Kidney epithelial cell (primary cell): Measurements from ENCODE around the gene TOP3A. TPM values are rescaled to one million over a fixed set of nuclear protein-coding genes. Genes with fewer than 3 reads are reported as not detected.

Experiments used
- DNase-seq: peaks from one replicate; pipeline ENCODE4 v3.0.0-alpha.2; 2010; ENCODE audit warnings: low read depth
- H3K27me3 ChIP-seq: 2 replicates; pipeline ENCODE4 v1.6.0; 2011; ENCODE audit warnings: low read length; ENCODE audit not compliant: control insufficient read depth, insufficient read depth
- H3K36me3 ChIP-seq: 2 replicates; pipeline ENCODE4 v1.5.1; 2011; ENCODE audit warnings: low read length; ENCODE audit not compliant: control insufficient read depth, insufficient read depth
- H3K4me3 ChIP-seq: 2 replicates; pipeline ENCODE4 v1.5.1; 2011; ENCODE audit warnings: low read depth, mild to moderate bottlenecking, control low read depth, low read length
- total RNA-seq: library from RNA; depleted of rRNA; stranded (reverse); fragments of >200 nt; gene quantifications from 2 replicates; pipeline ENCODE4 v1.2.3, GENCODE V29; 2015
- TF ChIP-seq, protein P1 (sequence below): IDR thresholded peaks from 2 replicates; pipeline ENCODE4 v1.5.1; 2011; ENCODE audit warnings: mild to moderate bottlenecking, moderate library complexity, low read length, control low read depth, inconsistent platforms; ENCODE audit not compliant: insufficient read depth, poor library complexity, severe bottlenecking

TOP3A gene
- total RNA-seq, 1 donor from 2014 or later: 35.6 TPM

DNA sequence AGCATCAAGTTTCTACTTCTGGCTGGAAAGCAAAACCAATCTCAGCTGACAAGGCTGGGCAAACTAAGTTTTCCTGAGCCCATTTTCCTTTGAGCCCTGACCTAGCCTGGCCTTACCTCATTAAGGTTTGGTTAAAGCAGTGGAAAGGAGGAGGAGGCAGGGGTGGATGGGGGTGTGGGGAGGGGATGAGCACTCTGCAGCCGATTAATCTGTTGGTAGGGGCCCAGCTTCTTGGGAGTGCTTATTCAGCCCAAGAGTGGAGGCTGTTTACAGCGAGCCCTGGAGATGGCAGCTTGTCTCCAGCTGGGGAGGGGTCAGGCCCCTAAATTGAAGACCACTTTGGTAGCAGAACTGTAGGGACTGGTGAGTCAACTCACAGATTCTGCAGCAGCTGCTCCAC lies 12.3 kb upstream of the TOP3A start:
- TF ChIP-seq, protein P1, sequence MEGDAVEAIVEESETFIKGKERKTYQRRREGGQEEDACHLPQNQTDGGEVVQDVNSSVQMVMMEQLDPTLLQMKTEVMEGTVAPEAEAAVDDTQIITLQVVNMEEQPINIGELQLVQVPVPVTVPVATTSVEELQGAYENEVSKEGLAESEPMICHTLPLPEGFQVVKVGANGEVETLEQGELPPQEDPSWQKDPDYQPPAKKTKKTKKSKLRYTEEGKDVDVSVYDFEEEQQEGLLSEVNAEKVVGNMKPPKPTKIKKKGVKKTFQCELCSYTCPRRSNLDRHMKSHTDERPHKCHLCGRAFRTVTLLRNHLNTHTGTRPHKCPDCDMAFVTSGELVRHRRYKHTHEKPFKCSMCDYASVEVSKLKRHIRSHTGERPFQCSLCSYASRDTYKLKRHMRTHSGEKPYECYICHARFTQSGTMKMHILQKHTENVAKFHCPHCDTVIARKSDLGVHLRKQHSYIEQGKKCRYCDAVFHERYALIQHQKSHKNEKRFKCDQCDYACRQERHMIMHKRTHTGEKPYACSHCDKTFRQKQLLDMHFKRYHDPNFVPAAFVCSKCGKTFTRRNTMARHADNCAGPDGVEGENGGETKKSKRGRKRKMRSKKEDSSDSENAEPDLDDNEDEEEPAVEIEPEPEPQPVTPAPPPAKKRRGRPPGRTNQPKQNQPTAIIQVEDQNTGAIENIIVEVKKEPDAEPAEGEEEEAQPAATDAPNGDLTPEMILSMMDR: no peak
- Histone ChIP-seq H3K4me3 (no peak overlapping the region), H3K36me3 (no peaks in the 10 kb centered on the region), H3K27me3 (no peaks in the 10 kb centered on the region)
- no peak for DNase-seq

DNA sequence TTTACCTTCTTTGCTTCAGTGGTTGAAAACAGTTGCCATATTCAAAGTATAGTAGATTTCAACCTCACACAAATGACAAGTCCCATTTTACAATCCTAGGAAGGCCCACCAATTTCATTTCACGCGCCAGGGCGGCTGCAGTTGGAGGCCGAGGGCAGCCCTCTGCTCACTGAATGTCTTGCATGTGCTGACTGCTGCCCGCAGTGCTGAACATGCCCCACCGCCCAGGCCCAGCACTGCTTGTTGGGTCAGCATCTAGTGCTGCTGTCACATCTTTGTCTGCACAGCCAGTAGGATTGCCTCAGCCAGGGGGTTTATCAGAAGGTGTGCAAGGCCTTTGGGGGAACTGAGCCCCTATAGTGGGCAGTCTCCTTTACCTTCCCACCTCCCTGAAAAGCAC lies 11.8 kb upstream of the TOP3A start:
- Histone ChIP-seq H3K27me3 (no peaks in the 10 kb centered on the region), H3K36me3 (no peaks in the 10 kb centered on the region), H3K4me3 (no peak overlapping the region)
- TF ChIP-seq, protein P1: no peak
- DNase-seq: no peak

DNA sequence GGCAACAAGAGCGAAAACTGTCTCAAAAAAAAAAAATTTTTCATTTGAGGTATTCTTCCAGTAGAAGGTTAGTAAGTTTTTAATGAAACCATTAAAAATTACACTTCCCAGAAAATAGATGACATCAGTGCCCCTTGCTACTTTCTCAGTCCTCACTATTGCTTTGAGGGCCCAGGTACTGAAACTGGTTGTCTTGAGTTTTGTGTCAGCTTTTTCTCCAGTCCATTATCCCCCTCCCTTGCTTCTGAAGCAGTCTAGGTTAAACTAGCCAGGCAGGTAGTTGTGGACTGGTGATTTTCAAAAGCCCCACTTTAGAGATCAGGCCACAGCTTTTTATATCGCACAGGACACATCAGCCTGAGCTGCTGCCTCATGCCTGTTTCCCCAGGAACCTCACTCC lies 11.2 kb upstream of the TOP3A start:
- Histone ChIP-seq H3K4me3 (no peak overlapping the region), H3K27me3 (no peaks in the 10 kb centered on the region), H3K36me3 (no peaks in the 10 kb centered on the region)
- TF ChIP-seq, protein P1: no peak
- no peak for DNase-seq

DNA sequence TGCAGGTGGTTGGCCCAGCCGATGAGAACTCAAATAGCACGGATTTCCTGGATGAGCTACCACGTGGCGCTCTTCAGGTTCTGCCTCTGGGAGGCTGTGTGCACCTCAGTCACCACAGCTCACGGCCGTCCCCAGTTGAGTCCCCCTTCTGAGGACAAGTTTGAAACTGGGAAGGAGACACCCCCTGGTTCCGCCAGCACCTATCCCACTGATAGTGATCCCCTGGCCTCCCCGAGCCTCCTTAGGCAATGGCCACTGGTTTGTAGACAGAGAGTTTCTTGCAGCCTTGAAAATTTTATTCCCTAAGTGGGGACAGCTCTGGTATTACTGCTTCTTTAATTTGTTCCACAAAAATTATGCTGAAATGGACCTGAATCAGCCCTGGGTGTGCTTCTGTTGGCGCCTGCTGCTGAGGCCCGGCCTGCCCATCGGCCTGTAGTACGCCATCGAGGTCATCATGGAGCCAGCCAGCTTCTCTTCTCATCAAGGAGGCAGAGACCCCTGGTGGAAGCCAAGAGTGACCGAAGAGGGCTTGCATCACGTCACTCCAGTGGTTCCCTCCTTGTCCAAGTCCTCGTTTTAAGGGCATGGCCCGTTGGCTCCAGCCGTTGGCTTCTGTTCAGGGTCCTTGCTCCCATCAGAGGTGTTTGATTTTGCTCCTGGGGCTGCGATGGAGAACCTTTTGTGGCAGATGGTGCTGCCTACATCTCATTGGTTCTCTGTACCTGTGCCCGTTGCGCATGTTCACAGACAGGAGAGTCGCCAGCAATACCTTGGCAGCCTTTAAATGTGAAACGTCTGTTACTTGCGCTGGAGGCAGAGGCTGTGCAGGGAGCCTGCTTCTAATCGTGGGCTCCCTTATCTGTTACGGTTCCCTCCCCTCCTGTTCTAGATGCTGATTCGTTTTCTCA lies 9.6 kb upstream of the TOP3A start:
- H3K27me3 ChIP-seq: no peaks in the 10 kb centered on the region
- DNase-seq: no peak
- TF ChIP-seq, protein P1: no peak
- H3K36me3 ChIP-seq: peaks cover 1% of the 10 kb centered on the region
- H3K4me3 ChIP-seq: no peak overlapping the region

DNA sequence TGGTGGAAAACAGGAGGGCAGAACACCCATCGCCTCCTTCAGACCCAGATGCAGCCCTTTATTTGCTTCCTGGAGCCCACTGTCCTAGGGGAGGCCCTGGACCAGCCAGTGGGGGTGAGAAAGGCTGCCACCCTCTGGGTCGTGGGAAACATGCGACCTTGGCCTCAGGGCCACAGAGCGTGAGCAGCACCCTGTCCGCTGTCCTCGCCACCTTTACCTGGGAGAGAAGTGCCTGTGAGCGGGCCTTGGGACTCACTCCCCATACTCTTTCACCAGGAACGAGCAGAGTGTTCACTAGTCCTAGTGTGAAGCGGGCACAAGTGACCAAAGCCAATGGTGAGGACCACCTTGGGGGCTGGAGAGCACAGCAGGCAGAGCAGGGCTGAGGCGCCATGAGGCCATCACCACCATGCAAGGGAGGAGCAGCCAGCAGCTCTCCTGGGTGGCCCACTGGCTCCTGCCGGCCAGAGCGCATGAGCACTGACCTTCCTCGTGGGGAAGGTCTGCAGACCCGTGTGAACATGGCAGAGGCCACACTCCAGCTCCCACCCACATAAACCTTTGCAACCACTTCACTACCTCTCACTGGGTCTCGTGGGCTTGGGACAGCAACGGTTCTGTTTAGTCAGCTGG lies 8.8 kb upstream of the TOP3A start:
- no peak overlapping the region for H3K4me3 ChIP-seq
- no peaks in the 10 kb centered on the region for H3K27me3 ChIP-seq
- peaks cover 1% of the 10 kb centered on the region for H3K36me3 ChIP-seq
- TF ChIP-seq, protein P1: no peak
- no peak for DNase-seq
